HG02885 (cell line): ENCODE measurements around the gene DGKI.

Source experiments
- ATAC-seq: cut with Tn5 transposase; IDR thresholded peaks from one replicate; pipeline ENCODE4 v1.9.1; 2021; ENCODE audit warnings: mild to moderate bottlenecking; ENCODE audit not compliant: unreplicated experiment, poor library complexity

DGKI gene

DNA sequence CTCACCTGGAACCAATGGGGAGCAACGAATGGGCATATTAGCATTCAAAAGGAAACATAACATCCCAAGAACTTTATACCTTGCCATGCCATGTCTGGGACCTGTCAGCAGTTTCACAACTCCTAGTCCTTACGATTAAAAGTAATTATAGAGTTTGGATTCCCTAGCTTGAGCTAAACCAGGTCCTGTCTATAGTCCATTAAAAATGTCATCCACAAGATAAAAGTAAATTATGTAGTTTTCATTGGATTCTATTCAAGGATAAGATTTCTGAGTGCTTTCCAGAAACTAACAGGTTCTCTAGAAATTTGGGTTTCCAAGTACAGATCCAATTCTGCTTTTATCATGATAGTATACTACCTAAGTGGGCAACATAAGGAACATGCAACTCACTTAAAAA, 339.7 kb downstream of the DGKI start:
- no peak for ATAC-seq

DNA sequence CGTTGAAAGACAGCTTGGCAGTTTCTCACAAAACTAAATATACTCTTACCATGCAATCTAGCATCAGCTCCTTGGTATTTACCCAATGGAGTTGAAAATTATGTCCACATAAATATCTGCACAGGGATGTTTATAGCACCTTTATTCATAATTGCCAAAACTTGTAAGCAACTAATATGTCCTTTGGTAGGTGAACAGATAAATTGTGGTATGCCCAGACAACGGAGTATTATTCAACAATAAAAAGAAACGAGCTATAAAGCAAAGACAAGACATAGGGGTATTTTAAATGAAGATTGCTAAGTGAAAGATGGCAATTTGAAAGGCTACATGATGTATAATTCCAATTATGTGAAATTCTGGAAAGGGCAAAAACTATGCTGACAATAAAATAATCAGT, 340.7 kb downstream of the DGKI start:
- ATAC-seq: no peak

DNA sequence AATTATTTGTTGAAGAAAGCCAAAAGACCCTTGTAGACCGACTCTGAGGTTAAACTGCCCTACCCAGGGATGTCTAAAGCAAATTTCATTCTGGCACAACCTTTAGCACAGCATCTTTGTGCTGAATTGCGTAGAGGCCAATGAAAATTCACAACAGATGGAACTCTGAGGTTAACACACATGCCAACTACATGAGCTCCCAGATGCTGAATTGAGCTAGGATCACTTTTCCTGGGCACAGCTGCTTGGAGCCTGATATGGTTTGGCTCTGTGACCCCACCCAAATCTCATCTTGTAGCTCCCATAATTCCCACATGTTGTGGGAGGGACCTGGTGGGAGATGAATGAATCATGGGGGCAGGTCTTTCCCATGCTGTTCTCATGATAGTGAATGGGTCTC, 345.2 kb downstream of the DGKI start:
- ATAC-seq: no peak

DNA sequence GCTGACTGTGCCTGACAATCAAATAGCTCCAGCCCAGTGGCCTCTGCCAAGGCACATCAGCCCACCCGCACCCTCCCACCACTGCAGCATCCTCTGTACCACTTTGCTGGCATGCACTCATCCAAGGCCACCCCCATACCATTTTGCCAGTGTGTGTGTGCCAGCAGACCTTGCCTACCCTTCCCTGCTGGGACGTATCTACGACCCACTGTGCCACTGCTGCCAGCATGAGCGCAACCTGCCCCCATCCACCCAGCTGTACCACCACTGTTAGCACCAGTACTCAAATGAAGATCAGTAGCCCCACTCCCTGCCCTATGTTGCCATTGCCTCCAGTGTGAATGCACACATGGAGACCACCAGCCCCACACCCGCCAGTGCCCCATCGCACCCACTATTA, 353.9 kb downstream of the DGKI start:
- no peak for ATAC-seq

DNA sequence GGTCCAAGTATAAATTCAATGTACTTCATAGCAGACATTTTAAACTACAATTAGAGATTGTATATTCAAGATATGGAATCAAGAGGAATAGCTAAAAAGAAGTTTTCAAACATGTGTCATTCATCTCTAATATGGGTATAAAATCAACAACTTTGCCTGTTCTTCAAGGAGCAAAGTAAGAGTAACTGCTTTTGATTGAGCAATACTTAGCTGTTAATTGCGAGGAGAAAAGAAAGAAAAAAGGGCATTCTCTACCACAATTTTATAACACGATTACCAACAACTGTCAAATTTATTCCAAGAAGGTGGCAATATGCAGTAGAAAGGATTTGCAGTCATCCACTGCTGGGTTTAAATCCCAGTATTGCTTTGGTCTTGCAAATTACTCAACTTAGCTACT, 356.9 kb downstream of the DGKI start:
- ATAC-seq: no peak

DNA sequence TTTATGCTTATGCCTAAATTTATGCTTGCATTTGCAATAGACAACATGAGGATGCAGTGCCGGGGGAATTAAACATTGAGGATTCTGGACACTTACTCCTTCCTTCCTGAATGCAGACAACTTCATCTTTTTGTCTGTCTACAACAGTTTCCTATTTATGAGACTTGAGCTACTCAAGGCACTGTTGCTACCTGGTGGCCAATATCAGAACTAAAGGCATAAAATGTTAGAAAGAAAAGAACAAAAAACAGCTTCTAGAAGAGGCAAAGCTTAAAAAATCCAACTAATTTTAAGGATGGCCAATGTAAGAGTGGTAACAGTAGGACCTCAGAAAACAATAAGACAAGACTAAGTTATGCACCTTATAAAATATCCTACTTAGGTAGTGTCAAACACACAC, 358.7 kb downstream of the DGKI start:
- no peak for ATAC-seq

DNA sequence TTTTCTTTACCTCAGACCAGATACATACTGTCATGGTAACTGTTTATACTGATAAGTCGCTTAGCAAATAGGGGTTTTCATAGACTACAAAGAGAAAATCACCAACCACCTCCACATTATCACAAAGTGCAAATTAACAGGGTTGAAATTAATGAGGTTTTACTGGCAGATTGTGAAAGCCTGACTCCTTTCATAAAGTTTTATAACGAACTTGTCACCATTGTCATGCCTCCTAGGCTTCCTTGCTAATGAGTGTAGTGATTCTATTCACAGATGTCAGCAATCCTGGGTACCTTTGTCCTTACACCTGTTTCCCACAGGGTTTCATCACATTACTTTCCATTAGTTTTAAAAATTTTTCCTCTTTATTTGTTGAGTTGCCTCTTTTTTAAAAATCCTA, 361.0 kb downstream of the DGKI start:
- no peak for ATAC-seq

DNA sequence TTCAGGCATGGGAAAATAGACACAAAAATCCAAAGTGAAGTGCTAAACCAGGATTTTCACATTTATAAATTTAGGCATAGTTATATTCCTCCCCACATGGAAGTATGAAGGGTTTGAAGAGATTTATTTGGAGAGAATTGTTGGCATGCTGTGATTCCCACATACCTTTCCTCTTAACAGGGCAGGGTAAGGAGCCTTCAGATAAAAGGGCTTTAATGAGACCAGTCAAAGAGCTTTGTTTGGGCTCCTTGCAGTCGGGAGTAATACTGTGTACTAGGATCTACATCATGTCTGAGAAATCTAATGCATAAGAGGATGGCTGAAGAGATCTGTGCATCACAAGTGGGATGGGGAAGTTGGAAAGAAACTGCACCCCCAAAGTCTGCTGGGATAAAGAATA, 362.4 kb downstream of the DGKI start:
- no peak for ATAC-seq

DNA sequence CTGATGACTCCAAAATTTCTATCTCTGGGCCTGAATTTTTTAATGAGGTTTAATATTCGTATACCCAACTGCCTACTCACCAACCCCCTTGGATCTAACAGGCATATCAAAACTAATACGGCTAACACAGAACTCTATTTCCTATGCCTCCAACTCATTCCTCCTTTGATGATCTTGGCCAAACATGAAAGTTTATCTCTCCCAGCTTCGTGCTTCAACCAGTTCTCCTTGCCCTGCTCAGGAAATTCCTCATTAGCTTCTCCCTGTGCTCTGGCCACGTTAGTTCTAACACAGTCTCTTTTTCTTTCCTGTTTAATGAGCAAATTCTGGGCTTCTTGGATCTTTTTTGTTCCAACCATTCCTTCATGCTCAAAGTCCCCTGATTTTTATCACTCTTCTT, 364.3 kb downstream of the DGKI start:
- ATAC-seq: no peak

DNA sequence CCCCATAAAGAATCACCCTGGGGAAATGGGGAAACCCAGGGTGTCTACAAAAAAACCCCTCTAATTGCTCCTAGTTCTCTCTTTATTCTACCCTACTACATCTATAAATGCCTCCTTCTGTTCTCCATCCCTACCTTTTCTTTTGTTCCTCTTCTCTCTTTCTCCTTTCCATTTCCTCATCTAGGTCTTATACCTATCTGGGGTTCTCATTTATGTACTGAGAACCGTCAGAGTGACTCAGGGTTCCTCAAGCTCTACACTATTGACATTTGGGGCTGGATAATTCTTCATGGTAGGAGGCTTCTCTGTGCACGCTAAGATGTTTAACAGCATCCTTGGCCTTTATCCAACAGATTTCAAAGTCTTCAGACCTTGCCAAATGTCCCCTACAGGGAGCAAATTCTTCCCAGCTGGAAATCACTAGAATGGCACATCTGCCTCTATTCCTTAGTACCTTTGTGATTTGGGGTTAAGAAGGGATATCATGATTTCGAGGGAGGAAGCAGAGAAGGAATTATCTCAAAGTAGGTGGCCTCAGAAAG, 365.9 kb downstream of the DGKI start:
- no peak for ATAC-seq

DNA sequence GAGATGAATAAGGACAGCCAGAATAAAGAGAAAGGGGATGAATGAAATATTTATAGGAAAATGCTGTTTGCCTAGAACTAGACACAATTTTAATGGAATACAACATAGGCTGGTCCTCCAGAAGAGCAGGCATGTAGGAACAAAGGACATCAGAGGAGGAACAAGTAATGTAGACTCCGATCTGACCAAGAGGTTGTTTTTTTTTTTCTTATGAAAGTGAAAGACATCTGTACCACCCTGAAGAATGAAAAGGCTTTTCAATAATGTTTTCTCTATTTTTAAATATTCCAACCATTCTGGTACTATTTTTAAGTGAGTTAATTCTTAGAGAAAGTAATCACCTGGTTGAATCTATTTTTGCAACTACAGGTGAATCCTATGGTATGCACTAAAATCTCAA, 366.4 kb downstream of the DGKI start:
- ATAC-seq: no peak

DNA sequence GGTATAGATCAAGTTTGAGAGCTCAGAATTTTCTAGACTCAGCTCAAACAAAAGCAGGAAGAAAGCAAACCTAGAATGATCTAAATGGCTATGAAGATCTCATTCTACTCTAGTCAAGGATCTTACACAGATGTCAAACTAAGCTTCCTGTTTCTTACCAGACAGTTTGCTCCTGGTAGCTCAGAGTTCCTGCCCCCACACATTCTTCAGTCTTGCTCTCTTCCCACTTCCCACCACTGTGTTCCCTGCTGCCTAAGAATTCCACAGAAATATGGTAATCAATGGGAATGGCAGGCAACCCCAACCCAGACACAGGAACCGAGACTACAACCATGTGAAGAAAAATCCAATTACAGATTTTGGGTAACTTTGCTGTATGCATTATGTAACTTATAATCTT, 369.8 kb downstream of the DGKI start:
- ATAC-seq: no peak

DNA sequence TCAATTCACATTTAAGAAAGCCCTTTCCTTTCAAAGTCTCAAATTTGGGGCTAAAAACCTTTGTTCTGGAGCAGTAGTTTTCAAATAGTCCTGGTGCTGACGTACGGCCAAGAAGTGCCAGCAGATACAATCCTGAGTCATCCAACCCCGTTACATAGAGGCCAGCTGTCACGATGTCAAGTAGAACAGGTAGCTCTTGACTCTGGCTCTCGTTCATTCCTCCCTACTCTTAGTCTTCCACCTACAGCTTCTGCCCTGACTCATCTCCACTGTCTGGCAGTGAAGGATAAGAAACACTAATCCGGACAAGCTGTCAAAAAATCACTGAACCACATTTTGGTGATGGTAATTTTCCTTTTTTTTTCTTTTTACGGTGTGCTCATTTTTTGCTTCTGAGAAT, 370.8 kb downstream of the DGKI start:
- ATAC-seq: no peak

DNA sequence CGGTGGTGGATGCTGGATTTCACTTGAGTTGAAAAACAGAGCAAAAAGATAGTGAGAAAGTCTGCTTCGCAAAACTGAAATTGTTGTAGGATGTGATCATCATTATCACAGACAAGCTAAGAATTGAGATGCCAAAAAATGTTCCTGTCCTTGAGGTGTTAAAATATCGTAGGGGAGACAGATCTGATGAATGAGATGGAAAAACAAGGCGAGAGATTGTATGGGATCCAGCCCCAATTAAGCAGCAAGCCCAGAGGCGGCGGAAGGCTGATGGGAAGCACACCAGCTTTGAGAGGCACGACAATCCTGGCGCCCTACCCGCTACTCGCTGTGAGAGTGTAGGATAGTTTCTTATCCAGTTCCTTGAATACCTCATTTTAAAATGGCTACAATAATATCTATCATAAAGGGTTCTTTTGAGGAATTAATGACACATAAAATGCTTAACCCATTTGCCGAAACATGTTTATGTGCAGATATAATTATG, 372.2 kb downstream of the DGKI start:
- no peak for ATAC-seq

DNA sequence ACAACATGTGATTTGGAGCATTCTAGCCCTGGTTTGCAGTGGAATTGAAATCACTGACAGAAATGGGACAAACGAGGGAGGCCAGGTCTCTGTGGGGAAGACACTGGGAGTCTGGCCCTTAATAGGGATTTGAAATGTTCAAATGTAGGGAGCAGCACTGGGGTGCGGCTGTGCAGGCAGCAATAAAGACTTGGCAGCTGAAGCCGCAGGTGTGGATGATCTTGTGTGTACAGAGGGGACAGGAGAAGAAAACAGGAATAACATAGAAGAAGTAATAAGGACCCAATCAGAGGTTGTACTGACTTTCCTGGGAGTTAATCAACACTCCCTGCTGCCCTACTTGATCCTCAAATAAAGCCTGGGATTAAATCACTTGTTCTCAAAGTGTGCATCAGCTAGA, 375.6 kb downstream of the DGKI start:
- no peak for ATAC-seq

DNA sequence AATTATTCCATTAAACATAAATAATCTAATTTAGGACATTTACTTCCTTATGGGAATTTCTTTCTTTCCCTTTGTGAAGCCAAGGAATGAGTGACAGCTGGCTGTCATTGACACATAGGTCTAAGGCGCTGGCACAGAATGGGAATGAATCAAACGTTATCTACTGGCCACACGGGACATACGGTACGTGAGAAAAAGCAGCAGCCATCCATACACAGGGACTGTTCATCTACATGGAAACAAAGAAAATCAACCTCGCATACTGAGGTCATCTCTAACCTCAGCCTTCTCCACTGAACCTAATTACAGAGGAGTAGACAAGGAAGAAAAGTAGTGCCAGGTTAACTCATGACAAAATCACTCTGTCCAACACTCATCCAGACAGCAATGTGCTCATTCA, 376.9 kb downstream of the DGKI start:
- ATAC-seq: no peak

DNA sequence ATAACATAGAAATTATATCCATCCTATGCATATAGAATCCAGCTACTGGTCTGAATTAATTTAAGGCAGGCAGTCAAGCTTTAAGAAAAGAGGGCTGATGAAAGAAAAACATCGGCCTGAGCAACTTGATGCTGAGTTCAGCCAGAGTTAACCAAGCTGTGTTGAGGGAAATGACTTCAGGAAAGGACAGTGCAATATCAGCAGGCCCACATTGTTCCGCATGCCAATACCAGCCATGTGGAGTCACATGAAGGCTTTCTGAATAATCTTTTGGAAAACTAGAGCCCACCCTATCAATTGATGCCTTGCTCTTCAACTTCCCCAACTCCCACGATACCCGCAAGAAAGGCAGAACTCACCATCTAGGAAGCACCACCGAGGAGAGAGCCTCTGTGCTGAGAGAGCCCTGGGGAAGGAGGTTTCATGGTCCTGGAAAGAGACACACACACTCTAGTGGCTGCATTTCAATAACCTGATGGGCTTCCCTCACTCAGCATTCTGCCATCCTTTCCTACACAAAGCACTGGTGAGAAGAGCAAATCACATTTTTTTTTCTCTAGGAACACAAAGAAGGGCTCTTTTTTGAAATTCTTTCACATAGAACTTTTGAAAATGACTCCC, 377.5 kb downstream of the DGKI start:
- no peak for ATAC-seq

DNA sequence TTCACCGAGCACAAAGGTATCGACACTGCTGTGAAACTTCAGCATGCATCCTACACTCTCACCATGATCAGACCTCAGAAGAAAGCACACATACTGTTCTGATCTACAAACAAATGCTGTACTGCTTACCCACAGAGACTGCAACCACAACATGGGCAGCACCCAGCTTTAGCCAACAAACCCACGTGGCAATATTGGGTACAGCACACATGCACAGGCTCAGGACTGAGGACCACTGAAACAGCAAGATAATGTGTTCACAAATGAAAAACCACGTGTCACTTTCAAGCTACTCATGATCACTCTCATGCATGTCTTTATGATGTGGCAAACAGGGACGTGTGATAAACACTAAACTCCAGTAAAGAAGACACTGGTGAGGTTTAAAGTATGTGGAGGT, 383.9 kb downstream of the DGKI start:
- ATAC-seq: no peak

DNA sequence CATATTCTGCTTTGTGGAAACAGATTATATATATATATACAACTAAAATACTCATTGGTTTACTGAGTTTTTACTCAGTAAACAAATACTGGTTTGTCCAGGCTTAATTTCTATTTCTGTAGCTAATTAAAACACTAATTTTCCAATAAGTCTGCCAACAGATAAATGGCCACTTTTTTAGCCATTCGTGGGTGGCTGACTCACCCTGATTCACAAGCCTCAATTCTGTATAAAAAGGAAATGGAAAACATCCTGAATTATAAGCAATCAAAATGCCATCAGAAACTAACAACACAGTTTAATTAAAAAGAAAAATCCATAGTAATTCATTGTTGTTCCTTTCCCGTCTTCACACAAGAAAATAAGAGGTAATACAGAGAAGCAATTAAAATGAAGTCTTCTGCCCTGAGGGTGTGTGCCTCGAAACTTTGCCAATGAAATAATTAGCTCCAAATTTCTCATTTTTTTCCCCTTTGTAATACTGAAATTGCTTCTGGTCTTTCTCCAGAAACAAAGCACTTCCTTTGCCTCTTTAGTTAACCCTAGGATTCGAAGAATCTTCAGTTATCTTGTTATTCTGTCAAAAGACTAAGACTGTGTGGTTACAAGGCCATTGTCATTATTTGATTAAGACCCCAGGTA, 384.6 kb downstream of the DGKI start:
- ATAC-seq: no peak

DNA sequence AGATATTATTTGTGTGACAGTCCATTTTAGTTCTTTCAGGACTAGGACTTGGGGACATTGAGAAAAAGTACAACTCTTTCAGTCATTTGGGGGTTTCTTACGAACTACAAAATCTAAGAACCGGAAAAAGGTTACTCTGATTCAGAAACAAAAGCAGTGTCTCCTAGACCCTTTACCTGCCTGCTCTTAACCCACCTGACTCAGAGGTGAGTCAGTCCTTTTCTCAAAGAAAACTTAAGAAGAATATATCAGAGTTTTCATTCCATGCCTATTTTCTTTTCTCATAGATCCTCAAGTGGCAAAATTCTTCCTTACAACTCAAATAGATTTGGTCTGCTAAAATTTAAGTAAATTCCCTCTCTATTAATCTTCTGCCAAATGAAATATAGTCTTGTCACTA, 388.4 kb downstream of the DGKI start:
- no peak for ATAC-seq

DNA sequence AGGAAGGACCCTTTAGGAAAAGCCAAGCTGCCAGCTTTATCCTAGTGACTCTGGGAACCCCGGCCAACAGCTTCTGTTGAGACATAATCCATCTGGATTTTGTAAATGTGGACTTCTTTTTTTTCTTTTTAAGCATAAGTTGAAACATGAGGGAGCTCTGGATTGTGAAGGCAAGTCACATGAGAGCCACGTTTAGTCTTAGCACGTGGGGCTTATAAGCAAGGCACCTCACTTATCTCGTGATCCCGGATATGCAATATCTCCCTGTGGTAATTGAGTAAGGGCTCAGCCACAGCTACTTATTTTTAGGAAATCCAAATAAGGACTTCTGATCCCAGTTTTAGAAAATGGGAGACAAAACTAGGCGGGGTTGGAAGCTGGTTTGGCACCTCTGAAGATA, 392.0 kb downstream of the DGKI start:
- no peak for ATAC-seq

DNA sequence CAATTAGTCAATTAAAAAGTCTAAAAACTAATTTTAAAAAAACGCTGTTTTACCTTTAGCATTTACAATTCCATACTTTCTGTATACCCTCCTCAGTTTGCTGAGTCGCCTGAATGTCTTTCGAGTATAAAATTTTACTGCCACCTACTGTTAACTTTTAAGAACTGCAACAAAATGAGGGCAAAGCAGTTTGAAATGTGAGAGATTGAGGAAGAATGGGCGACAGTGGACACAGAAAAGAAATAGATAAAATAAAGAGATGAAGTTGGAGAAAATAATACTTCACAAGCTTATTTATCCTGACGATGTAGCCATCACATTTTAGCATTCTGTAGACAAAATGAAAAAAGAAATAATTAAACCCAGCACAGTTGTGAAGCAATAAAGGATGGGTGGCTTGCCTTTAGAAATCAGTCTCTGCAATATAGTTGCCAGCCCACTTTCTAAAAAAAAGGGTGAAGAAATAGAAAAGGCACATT, 392.5 kb downstream of the DGKI start:
- ATAC-seq: peak; percentile 84
